Muscle of arm (tissue), 12 donors: ENCODE results near the gene MATK. TPM values are rescaled to one million over a fixed set of nuclear protein-coding genes. Genes with fewer than 3 reads are reported as not detected.

Source experiments
- DNase-seq: peaks from one replicate; pipeline ENCODE4 v3.0.0-alpha.2; 2013
- polyA plus RNA-seq, 12 donors: library from polyadenylated mRNA; unstranded; fragments of 120-200 nt; gene quantifications; one replicate each; pipeline ENCODE4 v1.2.1, GENCODE V29; 2013; ENCODE audit not compliant: insufficient read length in 12 of 12

MATK gene
- polyA plus RNA-seq, 12 donors = 0.51 to 3.6 (median 0.78) TPM; not detected in 2

- no peak for DNase-seq
These were observed 4.8 kb upstream of the MATK start for GRCh38 chr19:3790941-3791340.

GRCh38 chr19:3790209-3790734, 4.1 kb upstream of the MATK start:
- DNase-seq = no peak

GRCh38 chr19:3788996-3789778, 3.0 kb upstream of the MATK start:
- DNase-seq = no peak

GRCh38 chr19:3785451-3785937, 687 bp downstream of the MATK start:
- no peak for DNase-seq

- no peak for DNase-seq
These were observed 1.4 kb downstream of the MATK start for GRCh38 chr19:3784607-3785450.

- DNase-seq = no peak
These were observed 2.3 kb downstream of the MATK start for GRCh38 chr19:3783660-3784584.

GRCh38 chr19:3782903-3783302, 3.3 kb downstream of the MATK start:
- no peak for DNase-seq

- no peak for DNase-seq
These were observed 3.9 kb downstream of the MATK start for GRCh38 chr19:3782330-3782729.

- DNase-seq = no peak
These were observed 4.6 kb downstream of the MATK start for GRCh38 chr19:3781603-3782002.

- DNase-seq = no peak
These were observed 5.3 kb downstream of the MATK start for GRCh38 chr19:3780786-3781304.

GRCh38 chr19:3778899-3779723, 7.1 kb downstream of the MATK start:
- DNase-seq = no peak

- no peak for DNase-seq
These were observed 7.9 kb downstream of the MATK start for GRCh38 chr19:3778104-3778867.

- no peak for DNase-seq
These were observed 9.6 kb downstream of the MATK start for GRCh38 chr19:3776479-3777040.

- no peak for DNase-seq
These were observed 10.3 kb downstream of the MATK start for GRCh38 chr19:3775831-3776230.

GRCh38 chr19:3775374-3775711, 10.8 kb downstream of the MATK start:
- no peak for DNase-seq

- DNase-seq = no peak
These were observed 11.4 kb downstream of the MATK start for GRCh38 chr19:3774621-3775373.

- no peak for DNase-seq
These were observed 12.2 kb downstream of the MATK start for GRCh38 chr19:3773814-3774515.

GRCh38 chr19:3771906-3772455, 14.2 kb downstream of the MATK start, which contains the start of gene RAX2:
Gene RAX2, minus strand, starts transcription at chr19:3772228. Its CDS starts 486 bp downstream, at chr19:3771742.
- DNase-seq = no peak
